Measurements from ENCODE around the gene MID1. TPM values are rescaled to one million over a fixed set of nuclear protein-coding genes. Genes with fewer than 3 reads are reported as not detected.

Gene MID1
- total and polyA plus RNA-seq, 9 of the 15 experiments (the other 6 are each of a cell fraction or from before 2014, with no cell fraction given), result 0.07 to 0.54 (median 0.33) TPM

DNA sequence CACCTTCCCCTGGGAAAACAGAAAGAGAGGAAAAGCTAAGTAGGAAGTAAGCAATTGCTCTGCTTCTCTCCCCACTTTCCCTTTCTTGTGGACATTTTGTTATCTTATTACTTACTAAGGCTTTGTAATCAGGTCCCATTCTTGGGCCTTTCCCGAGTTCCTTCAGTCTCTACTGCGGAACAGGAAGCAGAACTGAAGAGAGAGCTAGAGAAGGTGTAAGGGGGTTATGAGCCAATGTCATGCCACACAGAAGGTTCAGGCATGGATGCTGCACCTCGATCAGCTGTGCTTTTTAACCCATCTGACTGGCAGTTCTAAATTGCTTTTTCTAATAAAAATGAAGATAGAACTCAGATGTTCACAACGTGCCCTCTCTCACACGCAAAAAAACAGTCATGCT, 83.6 kb downstream of the MID1 start:
- Histone ChIP-seq H3K9me3 (replicated peaks; ENCODE audit: control insufficient read depth, insufficient read depth, low read depth, low read length) (no peaks in the 10 kb centered on the region), H3K36me3 (ENCODE audit: control insufficient read depth, insufficient read depth, low read length) (no peaks in the 10 kb centered on the region), H4K20me1 (replicated peaks; ENCODE audit: control insufficient read depth, insufficient read depth, low read length) (no peaks in the 10 kb centered on the region), H3K4me3 (no peak overlapping the region), H3K27ac (ENCODE audit: extremely low read depth, low read depth, low read length) (no peak overlapping the region), H3K4me1 (replicated peaks in 1 of 2; ENCODE audit: control insufficient read depth in 2 of 2, insufficient read depth in 2 of 2, low read length in 2 of 2) (no peaks in the 10 kb centered on the region), H3K79me2 (ENCODE audit: control insufficient read depth, insufficient read depth, low read length) (no peaks in the 10 kb centered on the region), H3K27me3 (ENCODE audit: control insufficient read depth in 2 of 2, insufficient read depth in 2 of 2, low read length in 2 of 2) (no peaks in the 10 kb centered on the region; a peak in 1 of 5 replicates), H2AFZ (ENCODE audit: low read depth, low read length) (no peak overlapping the region), H3K9me1 (ENCODE audit: control insufficient read depth, insufficient read depth, low read length) (no peaks in the 10 kb centered on the region), H3K9ac (ENCODE audit: insufficient read depth in 1 of 2, low read depth in 2 of 2, low read length in 2 of 2) (no peak overlapping the region), H3K4me2 (ENCODE audit: insufficient read depth, low read length) (no peak overlapping the region)
- no peak for DNase-seq (ENCODE audit: extremely low read depth in 1 of 4, low spot score in 3 of 4)
- no peak for TF ChIP-seq KHSRP (IDR thresholded peaks at IDR 0.05)
- no peak for TF ChIP-seq ASH1L (IDR thresholded peaks at IDR 0.05; ENCODE audit: borderline replicate concordance, low read depth, partially characterized antibody)
- no peak for TF ChIP-seq GATA2 (CRISPR knock-in tag; IDR thresholded peaks at IDR 0.05)
- TF ChIP-seq PCBP2 (IDR thresholded peaks at IDR 0.05; ENCODE audit: low read depth, low read length, poor library complexity, severe bottlenecking), result no peak
- no peak for TF ChIP-seq MYBL2 (IDR thresholded peaks at IDR 0.05; ENCODE audit: low read depth)
- no peak for TF ChIP-seq MYBL2 (CRISPR knock-in tag; IDR thresholded peaks at IDR 0.05; ENCODE audit: borderline replicate concordance)
- no peak for TF ChIP-seq ZBTB2 (IDR thresholded peaks at IDR 0.05)
- no peak for TF ChIP-seq PTTG1 (tag; IDR thresholded peaks at IDR 0.05; ENCODE audit: low read depth)
- TF ChIP-seq CREBBP (IDR thresholded peaks at IDR 0.05; ENCODE audit: low read depth, low read length), result no peak
- TF ChIP-seq, protein P1, sequence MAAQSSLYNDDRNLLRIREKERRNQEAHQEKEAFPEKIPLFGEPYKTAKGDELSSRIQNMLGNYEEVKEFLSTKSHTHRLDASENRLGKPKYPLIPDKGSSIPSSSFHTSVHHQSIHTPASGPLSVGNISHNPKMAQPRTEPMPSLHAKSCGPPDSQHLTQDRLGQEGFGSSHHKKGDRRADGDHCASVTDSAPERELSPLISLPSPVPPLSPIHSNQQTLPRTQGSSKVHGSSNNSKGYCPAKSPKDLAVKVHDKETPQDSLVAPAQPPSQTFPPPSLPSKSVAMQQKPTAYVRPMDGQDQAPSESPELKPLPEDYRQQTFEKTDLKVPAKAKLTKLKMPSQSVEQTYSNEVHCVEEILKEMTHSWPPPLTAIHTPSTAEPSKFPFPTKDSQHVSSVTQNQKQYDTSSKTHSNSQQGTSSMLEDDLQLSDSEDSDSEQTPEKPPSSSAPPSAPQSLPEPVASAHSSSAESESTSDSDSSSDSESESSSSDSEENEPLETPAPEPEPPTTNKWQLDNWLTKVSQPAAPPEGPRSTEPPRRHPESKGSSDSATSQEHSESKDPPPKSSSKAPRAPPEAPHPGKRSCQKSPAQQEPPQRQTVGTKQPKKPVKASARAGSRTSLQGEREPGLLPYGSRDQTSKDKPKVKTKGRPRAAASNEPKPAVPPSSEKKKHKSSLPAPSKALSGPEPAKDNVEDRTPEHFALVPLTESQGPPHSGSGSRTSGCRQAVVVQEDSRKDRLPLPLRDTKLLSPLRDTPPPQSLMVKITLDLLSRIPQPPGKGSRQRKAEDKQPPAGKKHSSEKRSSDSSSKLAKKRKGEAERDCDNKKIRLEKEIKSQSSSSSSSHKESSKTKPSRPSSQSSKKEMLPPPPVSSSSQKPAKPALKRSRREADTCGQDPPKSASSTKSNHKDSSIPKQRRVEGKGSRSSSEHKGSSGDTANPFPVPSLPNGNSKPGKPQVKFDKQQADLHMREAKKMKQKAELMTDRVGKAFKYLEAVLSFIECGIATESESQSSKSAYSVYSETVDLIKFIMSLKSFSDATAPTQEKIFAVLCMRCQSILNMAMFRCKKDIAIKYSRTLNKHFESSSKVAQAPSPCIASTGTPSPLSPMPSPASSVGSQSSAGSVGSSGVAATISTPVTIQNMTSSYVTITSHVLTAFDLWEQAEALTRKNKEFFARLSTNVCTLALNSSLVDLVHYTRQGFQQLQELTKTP (IDR thresholded peaks at IDR 0.05; ENCODE audit: low read depth in 1 of 2, partially characterized antibody in 2 of 2), result no peak
- TF ChIP-seq RUNX1 (IDR thresholded peaks at IDR 0.05; ENCODE audit: low read depth), result no peak
- no peak for TF ChIP-seq SP2 (IDR thresholded peaks at IDR 0.05; ENCODE audit: extremely low read depth, low read depth, low read length, poor library complexity, severe bottlenecking)
- no peak for TF ChIP-seq CAMTA2 (CRISPR knock-in tag; conservative IDR thresholded peaks at IDR 0.05)
- FAIRE-seq, result no peak
- 0% methylated on average over 5 of the region's 5 CpGs for WGBS (ENCODE audit: insufficient coverage, low coverage, missing lambda C conversion rate)
- ATAC-seq, result no peak
- in situ Hi-C loops (cut with MboI), result no loop called here
- ChIA-PET POLR2A (no interaction called here), CTCF (ENCODE audit: low intra/inter-chr PET ratio) (no interaction called here)
- BruUV-seq (replicated peaks), result no TSS peak
- intact Hi-C loops (cut with micrococcal nuclease), result no loop called here
